ENCODE results near the gene STK32C. TPM values are rescaled to one million over a fixed set of nuclear protein-coding genes. Genes with fewer than 3 reads are reported as not detected.

STK32C gene
- total and polyA plus RNA-seq, 8 donors = 3.3 to 13.2 (median 5.2) TPM

- Histone ChIP-seq H3K36me3 (no peaks in the 10 kb centered on the region), H3K4me3 (no peak overlapping the region), H3K4me1 (no peaks in the 10 kb centered on the region), H3K27me3 (no peaks in the 10 kb centered on the region), H3K9me3 (no peaks in the 10 kb centered on the region), H3K27ac (no peak overlapping the region)
- TF ChIP-seq, protein P1, sequence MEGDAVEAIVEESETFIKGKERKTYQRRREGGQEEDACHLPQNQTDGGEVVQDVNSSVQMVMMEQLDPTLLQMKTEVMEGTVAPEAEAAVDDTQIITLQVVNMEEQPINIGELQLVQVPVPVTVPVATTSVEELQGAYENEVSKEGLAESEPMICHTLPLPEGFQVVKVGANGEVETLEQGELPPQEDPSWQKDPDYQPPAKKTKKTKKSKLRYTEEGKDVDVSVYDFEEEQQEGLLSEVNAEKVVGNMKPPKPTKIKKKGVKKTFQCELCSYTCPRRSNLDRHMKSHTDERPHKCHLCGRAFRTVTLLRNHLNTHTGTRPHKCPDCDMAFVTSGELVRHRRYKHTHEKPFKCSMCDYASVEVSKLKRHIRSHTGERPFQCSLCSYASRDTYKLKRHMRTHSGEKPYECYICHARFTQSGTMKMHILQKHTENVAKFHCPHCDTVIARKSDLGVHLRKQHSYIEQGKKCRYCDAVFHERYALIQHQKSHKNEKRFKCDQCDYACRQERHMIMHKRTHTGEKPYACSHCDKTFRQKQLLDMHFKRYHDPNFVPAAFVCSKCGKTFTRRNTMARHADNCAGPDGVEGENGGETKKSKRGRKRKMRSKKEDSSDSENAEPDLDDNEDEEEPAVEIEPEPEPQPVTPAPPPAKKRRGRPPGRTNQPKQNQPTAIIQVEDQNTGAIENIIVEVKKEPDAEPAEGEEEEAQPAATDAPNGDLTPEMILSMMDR (IDR thresholded peaks at IDR 0.05) = no peak
- peak in 1 of 6 donors; percentile 31 for DNase-seq
- WGBS, 2 donors = 65 to 77% methylated on average over 11 of the region's 11 CpGs
- no peak for ATAC-seq
- no peak for FAIRE-seq
- intact Hi-C loops (cut with DNase I) = no loop called here
Measured at GRCh38 chr10:132174237-132174636, 133.5 kb downstream of the STK32C start.

DNA sequence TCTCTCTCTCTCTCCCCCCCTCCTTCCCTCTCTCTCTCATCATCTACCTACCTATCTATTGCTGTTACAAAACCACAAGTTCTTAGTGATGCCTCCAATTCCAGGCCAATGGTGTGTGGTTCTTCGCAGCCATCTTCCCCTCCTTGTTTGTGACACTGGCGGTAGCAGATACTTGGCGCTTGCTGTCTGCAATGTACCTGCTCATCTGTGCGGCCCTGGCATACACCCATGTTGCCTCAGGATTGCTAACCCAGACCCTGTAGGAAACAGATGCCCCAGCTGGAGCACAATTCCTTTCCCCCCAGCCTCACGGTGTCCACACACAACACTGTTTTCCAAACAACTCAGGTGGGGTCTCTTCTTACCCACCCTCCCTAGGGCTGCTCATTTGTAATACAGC is 134.6 kb downstream of the STK32C start:
- H3K4me1 ChIP-seq = no peaks in the 10 kb centered on the region
- no peak for ATAC-seq
- H3K27ac ChIP-seq = no peak overlapping the region
- peak in 1 of 6 donors; percentile 18 for DNase-seq
- no peak overlapping the region for H3K4me3 ChIP-seq
- TF ChIP-seq, protein P1 (IDR thresholded peaks at IDR 0.05) = no peak
- whole genome bisulfite sequencing, 2 donors = 77 to 78% methylated on average over 5 of the region's 5 CpGs
- no peaks in the 10 kb centered on the region for H3K36me3 ChIP-seq
- intact Hi-C loops (cut with DNase I) = no loop called here
- no peaks in the 10 kb centered on the region for H3K27me3 ChIP-seq
- no peak for FAIRE-seq
- H3K9me3 ChIP-seq = no peaks in the 10 kb centered on the region

- no peak for FAIRE-seq
- intact Hi-C loops (cut with DNase I) = no loop called here
- Histone ChIP-seq H3K9me3 (no peaks in the 10 kb centered on the region), H3K4me3 (no peak overlapping the region), H3K27ac (no peak overlapping the region), H3K27me3 (no peaks in the 10 kb centered on the region), H3K4me1 (no peaks in the 10 kb centered on the region), H3K36me3 (no peaks in the 10 kb centered on the region)
- TF ChIP-seq, protein P1 (IDR thresholded peaks at IDR 0.05) = no peak
- ATAC-seq = no peak
- DNase-seq = peak in 1 of 6 donors; percentile 25
- 47 to 55% methylated on average over 26 of the region's 26 CpGs for WGBS, 2 donors
Measured at GRCh38 chr10:132172091-132173066, 135.4 kb downstream of the STK32C start.

DNA sequence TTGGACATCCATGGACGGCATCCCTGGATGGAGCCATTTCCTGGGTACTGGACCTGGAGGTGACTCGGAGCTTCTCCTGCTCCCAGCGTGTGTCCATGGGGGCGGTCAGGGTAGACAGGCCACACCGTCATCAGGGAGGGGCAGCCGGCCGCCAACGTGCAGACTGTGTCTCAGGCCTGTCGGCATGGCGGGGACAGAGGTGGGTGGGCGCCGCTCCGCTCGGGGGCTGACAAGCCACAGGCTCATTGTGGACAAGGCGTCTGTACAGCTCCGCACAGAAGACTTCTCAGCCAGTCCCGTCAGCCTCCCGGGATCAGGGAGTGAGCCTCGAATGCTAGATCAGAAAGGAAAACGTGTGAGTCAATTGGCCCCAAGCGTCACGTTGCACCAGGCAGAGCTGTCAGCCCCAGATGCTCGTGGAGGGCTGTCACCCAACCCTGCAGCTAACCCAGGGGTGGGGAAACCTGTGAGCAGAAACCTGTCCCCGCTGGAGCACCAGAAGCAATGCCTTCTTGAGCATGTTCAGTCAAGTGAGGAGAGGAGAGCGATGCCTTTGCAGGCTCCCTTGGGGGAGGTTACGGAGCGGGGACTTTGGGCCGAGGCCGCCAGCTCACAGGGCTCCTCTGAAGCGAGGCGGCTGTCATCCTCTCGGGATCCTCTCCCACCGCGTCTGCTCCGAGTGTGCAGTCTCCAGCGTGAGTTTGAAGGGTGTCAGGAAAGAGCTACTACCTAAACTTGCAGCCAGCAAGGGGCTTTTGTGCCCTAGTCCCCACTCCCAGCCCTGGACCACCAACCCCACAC is 137.0 kb downstream of the STK32C start:
- Histone ChIP-seq H3K36me3 (no peaks in the 10 kb centered on the region), H3K9me3 (no peaks in the 10 kb centered on the region), H3K27me3 (no peaks in the 10 kb centered on the region), H3K4me3 (no peak overlapping the region), H3K27ac (no peak overlapping the region), H3K4me1 (no peaks in the 10 kb centered on the region)
- ATAC-seq (no peak), FAIRE-seq (no peak), DNase-seq (peak in 3 of 6 donors; percentile 14 to 62 (median 50))
- intact Hi-C loops (cut with DNase I) = no loop called here
- 54 to 68% methylated on average over 36 of the region's 36 CpGs for WGBS, 2 donors
- TF ChIP-seq, protein P1 (IDR thresholded peaks at IDR 0.05) = no peak

Measured in pancreas (tissue), 10 donors.